Sigmoid colon (tissue), 7 donors: ENCODE measurements around the gene SOWAHA. TPM values are rescaled to one million over a fixed set of nuclear protein-coding genes. Genes with fewer than 3 reads are reported as not detected.
"Not testable (repeated sequence)": the region's sequence is repeated elsewhere in the genome, so short reads cannot be mapped to it uniquely, and the experiment has no call there.

Source experiments
- DNase-seq: peaks from one replicate; pipeline ENCODE4 v3.0.0-alpha.2; 2019
- H3K27ac ChIP-seq, 4 donors: fragments of 200-600 bp; sonication (generic); one replicate each; pipeline ENCODE4 v1.5.1; 2016 to 2019; ENCODE audit warnings: mild to moderate bottlenecking in 1 of 4
- H3K27me3 ChIP-seq, 3 donors: fragments of 200-600 bp; sonication (generic); one replicate each; pipeline ENCODE4 v1.5.1; 2019; ENCODE audit warnings: mild to moderate bottlenecking in 1 of 3
- H3K36me3 ChIP-seq, 4 donors: fragments of 200-600 bp; sonication (generic); one replicate each; pipeline ENCODE4 v1.5.1; 2016 to 2019
- H3K4me1 ChIP-seq, 4 donors: fragments of 200-600 bp; sonication (generic); one replicate each; pipeline ENCODE4 v1.5.1; 2017 to 2019
- H3K4me3 ChIP-seq, 4 donors: fragments of 200-600 bp; sonication (generic); one replicate each; pipeline ENCODE4 v1.5.1; 2017 to 2019; ENCODE audit warnings: mild to moderate bottlenecking in 2 of 4, moderate library complexity in 1 of 4
- H3K9me3 ChIP-seq, 4 donors: fragments of 200-600 bp in 3 of 4; sonication (generic) in 3 of 4; one replicate each; pipeline versions ENCODE4 v1.5.1 to v1.6.1; 2013 to 2019
- EP300 ChIP-seq, 4 donors: sonication (generic); formaldehyde crosslinking; IDR thresholded peaks; one replicate each; pipeline ENCODE4 v1.6.1; 2017; ENCODE audit warnings: antibody characterized with exemption in 4 of 4
- POLR2A ChIP-seq, 2 donors: fragments of 450-650 bp; IDR thresholded peaks; one replicate each; pipeline ENCODE4 v1.6.1; 2016; ENCODE audit warnings: antibody characterized with exemption in 2 of 2, mild to moderate bottlenecking in 2 of 2, moderate library complexity in 2 of 2
- POLR2AphosphoS5 ChIP-seq, 4 donors: sonication (generic); formaldehyde crosslinking; IDR thresholded peaks; one replicate each; pipeline ENCODE4 v1.6.1; 2017; ENCODE audit warnings: antibody characterized with exemption in 4 of 4
- WGBS, 2 donors: extraction: QIAGEN DNeasy Blood & Tissue Kit; methylation state at CpG; one replicate each; pipeline ENCODE4 v1.1.7; 2013; 5-methylcytosine and 5-hydroxymethylcytosine counted together
- intact Hi-C: fragments of 100-400 bp; cut with DNase I; formaldehyde crosslinking; loops from one replicate; pipeline ENCODE4 v1.15.1; 2023
- polyA plus RNA-seq, 3 donors: library from polyadenylated mRNA; stranded (reverse); fragments of 200-250 nt; gene quantifications; one replicate each; pipeline ENCODE4 v1.2.3, GENCODE V29; 2013
- total RNA-seq, 4 donors: library from RNA; depleted of rRNA; stranded (reverse); fragments of >200 nt; gene quantifications; one replicate each; pipeline ENCODE4 v1.1.0, GENCODE V29; 2016
- TF ChIP-seq, protein P1 (sequence below), 4 experiments: fragments of 450-650 bp in 3 of 4; fragments of 200-600 bp in 1 of 4; IDR thresholded peaks; one replicate each; pipeline ENCODE4 v1.5.1; 2016 to 2019; ENCODE audit warnings: antibody characterized with exemption in 4 of 4, mild to moderate bottlenecking in 3 of 4, moderate library complexity in 2 of 4
- donor health status: healthy with polysubstance abuse.
- donor health status: Bipolar disorder and iron deficiency.
- donor health status: healthy.

SOWAHA gene
- total and polyA plus RNA-seq, 7 donors, result 0.16 to 33.8 (median 8.0) TPM; not detected in 2

GRCh38 chr5:132854301-132854700, 41.2 kb downstream of the SOWAHA start:
- H3K9me3 ChIP-seq, result no peaks in the 10 kb centered on the region
- no peak overlapping the region for H3K27ac ChIP-seq
- H3K4me1 ChIP-seq, result no peaks in the 10 kb centered on the region
- 62 to 77% methylated on average over 3 of the region's 3 CpGs for WGBS, 2 donors
- H3K27me3 ChIP-seq, result no peaks in the 10 kb centered on the region
- DNase-seq, result no peak
- H3K36me3 ChIP-seq, result no peaks in the 10 kb centered on the region
- TF ChIP-seq, protein P1, sequence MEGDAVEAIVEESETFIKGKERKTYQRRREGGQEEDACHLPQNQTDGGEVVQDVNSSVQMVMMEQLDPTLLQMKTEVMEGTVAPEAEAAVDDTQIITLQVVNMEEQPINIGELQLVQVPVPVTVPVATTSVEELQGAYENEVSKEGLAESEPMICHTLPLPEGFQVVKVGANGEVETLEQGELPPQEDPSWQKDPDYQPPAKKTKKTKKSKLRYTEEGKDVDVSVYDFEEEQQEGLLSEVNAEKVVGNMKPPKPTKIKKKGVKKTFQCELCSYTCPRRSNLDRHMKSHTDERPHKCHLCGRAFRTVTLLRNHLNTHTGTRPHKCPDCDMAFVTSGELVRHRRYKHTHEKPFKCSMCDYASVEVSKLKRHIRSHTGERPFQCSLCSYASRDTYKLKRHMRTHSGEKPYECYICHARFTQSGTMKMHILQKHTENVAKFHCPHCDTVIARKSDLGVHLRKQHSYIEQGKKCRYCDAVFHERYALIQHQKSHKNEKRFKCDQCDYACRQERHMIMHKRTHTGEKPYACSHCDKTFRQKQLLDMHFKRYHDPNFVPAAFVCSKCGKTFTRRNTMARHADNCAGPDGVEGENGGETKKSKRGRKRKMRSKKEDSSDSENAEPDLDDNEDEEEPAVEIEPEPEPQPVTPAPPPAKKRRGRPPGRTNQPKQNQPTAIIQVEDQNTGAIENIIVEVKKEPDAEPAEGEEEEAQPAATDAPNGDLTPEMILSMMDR (IDR thresholded peaks at IDR 0.05), result no peak
- TF ChIP-seq POLR2A (IDR thresholded peaks at IDR 0.05), result no peak
- TF ChIP-seq EP300 (IDR thresholded peaks at IDR 0.05), result no peak
- TF ChIP-seq POLR2AphosphoS5 (IDR thresholded peaks at IDR 0.05), result no peak
- no peak overlapping the region for H3K4me3 ChIP-seq
- intact Hi-C loops, result no loop called here

- intact Hi-C loops, H3K27ac ChIP-seq: not testable (repeated sequence)
- 97% methylated on average over 5 of the region's 5 CpGs for WGBS, 2 donors
These were observed 41.9 kb downstream of the SOWAHA start for GRCh38 chr5:132854992-132855391.

GRCh38 chr5:132856011-132856410, 42.9 kb downstream of the SOWAHA start:
- intact Hi-C loops, result no loop called here
- no peak for DNase-seq
- Histone ChIP-seq H3K4me1 (no peaks in the 10 kb centered on the region), H3K27me3 (no peaks in the 10 kb centered on the region), H3K36me3 (no peaks in the 10 kb centered on the region), H3K27ac (no peak overlapping the region), H3K4me3 (no peak overlapping the region), H3K9me3 (no peaks in the 10 kb centered on the region)
- WGBS, 2 donors, result 86 to 89% methylated on average over 3 of the region's 3 CpGs
- no peak for TF ChIP-seq EP300 (IDR thresholded peaks at IDR 0.05)
- TF ChIP-seq POLR2AphosphoS5 (IDR thresholded peaks at IDR 0.05), result no peak
- TF ChIP-seq, protein P1 (IDR thresholded peaks at IDR 0.05), result no peak
- TF ChIP-seq POLR2A (IDR thresholded peaks at IDR 0.05), result no peak

More at GRCh38 chr5:132854992-132855391, 41.9 kb downstream of the SOWAHA start:
- not testable (repeated sequence) for DNase-seq, H3K9me3 ChIP-seq, H3K36me3 ChIP-seq, H3K4me1 ChIP-seq, H3K4me3 ChIP-seq, H3K27me3 ChIP-seq

DNA sequence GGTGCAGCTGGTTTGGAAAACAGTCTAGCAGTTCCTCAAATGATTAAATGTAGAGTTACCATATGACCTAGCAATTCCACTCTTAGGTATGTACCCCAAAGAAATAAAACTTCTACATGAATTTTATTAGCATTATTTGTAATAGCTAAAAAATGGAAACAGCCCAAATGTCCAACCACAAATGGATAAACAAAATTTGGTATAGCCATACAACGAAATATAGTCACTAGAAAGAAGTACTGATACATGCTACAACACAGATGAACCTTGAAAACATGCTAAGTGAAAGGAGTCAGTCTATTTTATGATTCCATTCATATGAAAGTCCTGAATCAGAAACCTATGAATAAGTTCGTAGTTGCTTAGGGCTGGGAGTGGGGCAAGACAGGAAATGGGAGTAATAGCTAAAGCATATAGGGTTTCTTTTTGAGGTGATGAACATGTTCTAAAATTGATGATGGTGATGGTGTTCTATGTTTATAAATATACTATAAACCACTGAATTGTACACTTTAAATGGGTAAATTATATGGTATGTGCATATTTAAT, 46.9 kb downstream of the SOWAHA start:
- Histone ChIP-seq H3K36me3 (no peaks in the 10 kb centered on the region), H3K27me3 (no peaks in the 10 kb centered on the region), H3K27ac (no peak overlapping the region), H3K4me3 (no peak overlapping the region), H3K9me3 (no peaks in the 10 kb centered on the region), H3K4me1 (no peaks in the 10 kb centered on the region)
- intact Hi-C loops, result loop anchor here (10.0 kb wide), 1 partner anchor 195 kb away; the partner anchor contains the start of gene HSPA4
- 85 to 86% methylated on average over 2 of the region's 2 CpGs for WGBS, 2 donors
- TF ChIP-seq, protein P1 (IDR thresholded peaks at IDR 0.05), result no peak
- TF ChIP-seq POLR2A (IDR thresholded peaks at IDR 0.05), result no peak
- TF ChIP-seq POLR2AphosphoS5 (IDR thresholded peaks at IDR 0.05), result no peak
- TF ChIP-seq EP300 (IDR thresholded peaks at IDR 0.05), result no peak
- DNase-seq, result no peak

DNA sequence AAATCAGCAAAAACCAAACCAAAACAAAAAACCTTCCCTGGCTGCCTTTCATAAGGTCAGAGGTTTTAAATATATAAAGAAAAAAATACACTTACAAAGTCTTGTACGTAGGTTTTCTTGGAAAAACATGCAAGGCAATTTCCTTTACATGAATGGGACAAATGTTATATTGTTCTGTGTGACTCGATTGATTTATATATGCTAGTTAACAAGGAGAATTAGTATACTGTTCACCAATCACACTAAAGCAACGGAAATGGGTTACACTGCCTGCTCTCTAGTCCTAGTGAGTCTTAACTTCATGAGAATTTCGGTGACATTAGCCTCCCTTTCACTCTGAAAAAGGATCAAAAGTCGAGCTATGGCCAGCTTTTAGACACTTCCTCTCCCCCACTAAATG, 47.6 kb downstream of the SOWAHA start:
- Histone ChIP-seq H3K36me3 (no peaks in the 10 kb centered on the region), H3K9me3 (no peaks in the 10 kb centered on the region), H3K4me3 (no peak overlapping the region), H3K4me1 (peaks cover 0 to 3% (median 3%) of the 10 kb centered on the region in 4 donors), H3K27me3 (no peaks in the 10 kb centered on the region), H3K27ac (no peak overlapping the region)
- no peak for DNase-seq
- WGBS, 2 donors, result 59 to 70% methylated on average over 5 of the region's 5 CpGs
- intact Hi-C loops, result loop anchor here (10.0 kb wide), 1 partner anchor 194 kb away; the partner anchor contains the start of gene HSPA4
- TF ChIP-seq, protein P1 (IDR thresholded peaks at IDR 0.05), result no peak
- TF ChIP-seq POLR2AphosphoS5 (IDR thresholded peaks at IDR 0.05) (no peak), EP300 (IDR thresholded peaks at IDR 0.05) (no peak), POLR2A (IDR thresholded peaks at IDR 0.05) (no peak)
